Left lobe of liver (tissue), 2 donors: ENCODE results near the gene RALGAPA1. TPM values are rescaled to one million over a fixed set of nuclear protein-coding genes. Genes with fewer than 3 reads are reported as not detected.
"Not testable (repeated sequence)": the region's sequence is repeated elsewhere in the genome, so short reads cannot be mapped to it uniquely, and the experiment has no call there.

Experiments
- ATAC-seq: fragments of 200-7000 bp; cut with Tn5 transposase; one replicate; pipeline ENCODE4 v1.9.1; 2020; ENCODE audit warnings: mild to moderate bottlenecking, moderate library complexity
- DNase-seq: peaks from one replicate; pipeline ENCODE4 v3.0.0-alpha.2; 2020; ENCODE audit warnings: low spot score
- total RNA-seq: library from RNA; stranded (reverse); gene quantifications from one replicate; pipeline ENCODE4 v1.2.1, GENCODE V29; 2021
- donor health status: DM: no; HTN: no; CAD: no; lungs with moderate emphysema.
- donor health status: DM: no; HTN: yes; CAD: no.

RALGAPA1 gene
- total RNA-seq, 1 donor from 2014 or later: 21.1 TPM

DNA sequence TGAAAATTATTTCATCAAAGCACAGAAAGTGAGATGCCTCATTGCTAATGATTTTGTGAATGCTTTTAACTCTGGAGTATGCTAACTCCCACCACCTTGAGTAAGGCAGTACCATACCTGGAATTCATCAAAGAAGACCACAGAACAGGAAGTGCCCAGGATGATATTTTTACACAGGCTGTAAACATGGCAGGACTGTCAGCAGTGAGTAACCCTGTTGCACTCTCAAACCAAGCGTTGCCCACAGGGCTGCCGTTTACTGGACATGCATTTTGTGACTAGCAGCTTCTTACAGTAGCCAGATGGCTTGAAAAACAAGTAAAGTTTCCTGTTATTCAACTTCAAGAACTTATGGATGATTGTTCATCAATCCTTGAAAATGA is 42.4 kb downstream of the RALGAPA1 start:
- no peak for ATAC-seq
- no peak for DNase-seq

- no peak for DNase-seq
- ATAC-seq: no peak
These were observed 42.9 kb downstream of the RALGAPA1 start for GRCh38 chr14:35766036-35766699.

DNA sequence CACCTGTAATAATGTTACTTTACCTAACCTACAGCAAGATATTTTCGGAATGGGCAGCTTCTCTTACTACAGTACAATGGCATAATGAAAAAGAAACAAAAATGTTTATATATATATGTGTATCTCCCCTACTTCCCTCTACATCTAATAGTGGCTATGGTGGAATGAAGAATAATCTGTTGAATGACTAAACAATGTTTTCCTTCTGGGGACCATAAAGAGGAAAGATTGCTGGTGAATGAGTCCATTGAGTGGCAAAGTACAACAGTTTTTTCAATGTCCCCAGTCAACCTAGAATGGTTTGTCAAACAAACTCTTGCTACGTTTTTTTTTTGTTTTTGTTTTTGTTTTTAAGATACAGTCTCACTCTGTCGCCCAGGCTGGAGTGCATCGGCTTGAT is 47.2 kb downstream of the RALGAPA1 start:
- DNase-seq: no peak
- no peak for ATAC-seq

DNA sequence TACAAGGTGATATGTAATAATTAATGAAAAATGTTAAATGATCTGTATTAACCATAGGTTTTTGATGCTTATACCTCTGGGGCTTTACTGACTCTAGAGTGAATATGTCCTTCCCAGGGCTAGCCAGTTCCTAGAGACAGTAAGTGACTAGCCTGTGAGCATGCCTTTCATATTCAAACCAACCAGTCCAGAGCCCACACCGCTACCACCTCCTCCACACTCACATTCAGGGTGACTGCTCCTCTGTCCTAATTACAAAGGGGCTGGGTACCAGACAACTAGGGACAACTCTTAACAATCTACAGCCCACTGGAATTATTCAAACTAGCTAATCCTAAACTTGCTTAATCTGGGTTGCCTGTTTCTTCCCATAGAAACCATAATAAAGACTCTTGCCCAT is 49.0 kb downstream of the RALGAPA1 start:
- ATAC-seq (no peak), DNase-seq (no peak)

- ATAC-seq: no peak
- DNase-seq: no peak
These were observed 50.5 kb downstream of the RALGAPA1 start for GRCh38 chr14:35758523-35759129.

GRCh38 chr14:35754671-35755070 is 54.4 kb downstream of the RALGAPA1 start:
- DNase-seq (no peak), ATAC-seq (no peak)

GRCh38 chr14:35752380-35752779 is 56.7 kb downstream of the RALGAPA1 start:
- ATAC-seq (no peak), DNase-seq (no peak)

DNA sequence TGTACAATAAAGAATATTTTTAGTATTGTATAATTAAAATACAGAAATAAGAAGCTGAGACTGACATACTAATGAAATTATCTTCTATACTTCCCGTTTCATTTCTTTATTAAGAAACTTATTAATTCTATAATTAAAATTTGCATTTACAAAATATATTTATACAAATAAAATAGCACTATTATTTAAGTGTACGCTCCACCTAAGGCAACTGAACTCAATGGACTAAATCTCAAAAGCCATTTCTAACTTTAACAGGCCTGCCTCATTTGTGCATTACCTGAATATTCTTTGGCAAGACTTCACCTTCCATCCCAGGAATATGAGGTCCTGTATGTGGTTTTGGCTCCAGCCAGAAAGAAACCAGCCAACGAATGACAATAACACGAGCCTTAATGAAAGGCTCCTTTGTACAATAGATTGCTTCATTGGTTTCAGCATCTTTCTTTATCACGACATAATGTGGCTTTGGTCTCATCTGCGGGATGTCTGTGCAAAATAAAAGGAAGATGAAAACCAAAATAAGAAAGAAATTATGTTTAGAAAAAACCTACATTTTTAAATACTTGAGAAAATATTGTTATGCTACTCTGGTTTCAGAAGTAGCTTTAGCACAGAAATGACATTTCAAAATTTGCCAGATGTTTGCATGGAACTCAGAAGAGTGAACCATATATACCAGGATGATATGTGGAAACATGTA is 58.7 kb downstream of the RALGAPA1 start:
- ATAC-seq (no peak), DNase-seq (no peak)

GRCh38 chr14:35747379-35747778 is 61.7 kb downstream of the RALGAPA1 start:
- DNase-seq (no peak), ATAC-seq (no peak)

DNA sequence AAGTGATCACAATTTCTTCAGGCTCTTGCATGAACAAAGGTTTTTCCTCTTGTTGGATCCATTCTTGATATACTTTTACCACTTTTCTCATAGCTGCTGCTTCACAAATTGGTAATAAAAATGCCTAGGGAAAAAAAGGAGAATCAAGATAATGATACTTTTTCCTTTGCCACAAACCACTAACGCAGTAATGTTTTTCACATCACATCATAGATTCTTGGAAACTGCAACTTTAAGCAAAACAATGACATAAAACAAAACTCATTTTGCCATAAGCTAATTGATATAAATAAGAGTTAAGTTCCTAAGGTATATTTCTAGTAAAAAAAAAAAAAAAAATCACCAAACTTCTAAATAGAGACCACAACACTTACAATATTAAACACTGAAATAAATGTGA is 66.7 kb downstream of the RALGAPA1 start:
- no peak for ATAC-seq
- DNase-seq: no peak

DNA sequence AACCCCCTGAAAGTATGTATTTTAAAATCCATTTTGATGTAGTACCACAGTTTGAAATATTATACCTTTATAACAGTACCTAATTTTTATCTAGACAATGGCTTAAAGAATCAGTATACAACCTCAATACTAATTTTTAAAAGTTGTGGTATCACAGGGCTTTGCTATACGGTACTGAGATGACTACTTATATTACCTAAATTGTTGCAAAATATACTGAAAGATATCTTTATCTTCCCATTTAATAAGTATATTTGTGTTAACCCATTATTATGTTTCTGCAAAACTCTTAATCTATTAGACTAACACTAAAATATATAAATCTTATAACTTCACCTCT is 67.1 kb downstream of the RALGAPA1 start:
- ATAC-seq (no peak), DNase-seq (no peak)

- ATAC-seq (no peak), DNase-seq (no peak)
These were observed 67.6 kb downstream of the RALGAPA1 start for GRCh38 chr14:35741345-35742031.

GRCh38 chr14:35740215-35740614 is 68.9 kb downstream of the RALGAPA1 start:
- ATAC-seq: no peak
- DNase-seq: no peak

- not testable (repeated sequence) for ATAC-seq, DNase-seq
These were observed 73.9 kb downstream of the RALGAPA1 start for GRCh38 chr14:35735163-35735562.

DNA sequence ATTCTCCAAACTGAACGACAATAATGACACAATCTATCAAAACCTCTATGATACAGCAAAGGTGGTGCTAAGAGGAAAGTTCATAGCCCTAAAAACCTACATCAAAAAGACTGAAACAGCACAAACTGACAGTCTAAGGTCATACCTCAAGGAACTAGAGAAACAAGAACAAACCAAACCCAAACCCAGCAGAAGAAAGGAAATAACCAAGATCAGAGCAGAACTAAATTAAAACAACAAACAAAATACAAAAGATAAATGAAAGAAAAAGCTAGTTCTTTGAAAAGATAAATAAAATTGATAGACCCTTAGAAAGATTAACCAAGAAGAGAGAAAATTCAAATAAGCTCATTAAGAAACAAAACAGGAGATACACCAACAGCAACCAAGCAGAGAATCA is 75.6 kb downstream of the RALGAPA1 start:
- not testable (repeated sequence) for ATAC-seq, DNase-seq

DNA sequence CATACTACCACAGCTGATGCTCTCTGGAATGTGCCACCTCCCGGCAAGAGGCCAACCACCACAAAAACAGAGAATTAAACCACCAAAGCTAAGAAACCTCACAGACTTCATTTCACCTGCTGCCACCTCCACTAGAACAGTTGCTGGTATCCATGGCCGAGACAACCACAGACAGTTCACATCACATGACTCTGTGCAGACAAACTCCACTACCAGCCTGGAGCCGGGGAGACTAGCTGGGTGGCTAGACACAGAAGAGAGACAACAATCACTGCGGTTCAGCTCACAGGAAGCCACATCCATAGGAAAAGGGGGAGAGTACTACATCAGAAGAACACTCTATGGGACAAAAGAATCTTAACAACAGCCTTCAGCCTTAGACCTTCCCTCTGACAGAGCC is 78.2 kb downstream of the RALGAPA1 start:
- no peak for ATAC-seq
- no peak for DNase-seq

GRCh38 chr14:35727764-35728163 is 81.3 kb downstream of the RALGAPA1 start:
- ATAC-seq: no peak
- no peak for DNase-seq

DNA sequence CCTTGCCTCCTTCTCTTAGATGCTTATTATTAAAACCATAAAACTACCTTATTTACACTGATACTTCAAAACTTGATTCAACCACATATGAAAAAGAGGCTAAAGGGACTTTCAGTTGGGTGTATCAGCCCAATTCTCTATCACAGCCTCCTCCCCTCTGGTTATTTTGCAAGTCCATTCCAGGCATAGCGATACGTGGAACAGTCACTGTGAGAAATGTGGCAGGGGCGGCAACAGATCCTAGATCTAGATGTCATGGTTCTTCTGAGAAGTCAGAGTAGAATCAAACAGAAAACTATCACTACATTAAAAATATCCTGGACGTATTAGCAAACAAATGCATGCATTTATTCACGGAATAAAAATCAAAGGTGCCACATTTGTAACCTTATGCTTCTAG is 83.2 kb downstream of the RALGAPA1 start:
- no peak for ATAC-seq
- no peak for DNase-seq

GRCh38 chr14:35715079-35715478 is 94.0 kb downstream of the RALGAPA1 start:
- ATAC-seq (no peak), DNase-seq (no peak)

DNA sequence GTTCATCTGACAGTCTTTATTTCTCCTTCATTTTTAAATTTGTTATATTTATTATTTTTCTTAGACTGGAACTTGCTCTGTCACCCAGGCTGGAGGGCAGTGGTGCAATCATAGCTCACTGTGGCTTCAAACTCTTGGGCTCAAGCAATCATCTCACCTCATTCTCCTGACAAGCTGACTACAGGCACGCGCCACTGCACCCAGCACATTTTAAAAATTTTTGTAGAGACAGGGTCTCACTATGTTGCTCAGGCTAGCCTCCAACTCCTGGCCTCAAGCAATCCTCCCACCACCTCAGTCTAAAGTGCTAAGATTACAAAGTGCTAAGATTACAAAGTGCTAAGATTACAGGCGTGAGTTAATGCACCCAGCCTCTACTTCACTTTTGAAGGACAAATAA is 96.6 kb downstream of the RALGAPA1 start:
- no peak for DNase-seq
- no peak for ATAC-seq

DNA sequence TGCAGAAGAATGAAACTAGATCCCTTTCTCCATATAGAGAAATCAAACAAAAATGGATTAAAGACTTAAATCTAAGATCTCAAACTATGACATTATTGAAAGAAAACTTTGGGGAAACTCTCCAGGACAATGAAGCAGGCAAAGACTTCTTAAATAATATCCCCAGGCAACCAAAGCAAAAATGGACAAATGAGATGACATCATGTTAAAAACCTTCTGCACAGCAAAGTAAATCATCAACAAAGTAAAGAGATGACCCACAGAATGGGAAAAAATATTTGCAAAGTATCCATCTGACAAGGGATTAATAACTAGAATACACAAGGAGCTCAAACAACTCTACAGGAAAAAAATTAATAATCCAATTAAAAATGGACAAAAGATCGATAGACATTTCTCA is 101.0 kb downstream of the RALGAPA1 start:
- ATAC-seq: no peak

DNA sequence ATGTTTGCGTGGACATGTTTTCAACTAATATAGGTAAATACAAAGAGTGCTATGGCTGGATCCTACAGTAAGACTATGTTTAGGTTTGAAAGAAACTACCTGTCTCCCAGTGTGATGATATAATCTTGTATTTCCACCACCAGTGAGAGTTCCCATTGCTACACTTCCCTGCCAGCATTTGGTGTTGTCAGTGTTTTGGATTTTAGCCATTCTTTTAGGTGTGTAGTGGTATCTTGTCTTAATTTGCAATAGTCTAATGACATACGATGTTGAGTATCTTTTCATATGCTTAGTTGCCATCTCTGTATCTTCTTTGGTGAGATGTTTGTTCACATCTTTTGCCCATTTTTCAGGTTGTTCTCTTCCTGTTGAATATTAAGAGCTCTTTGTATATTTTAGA is 103.5 kb downstream of the RALGAPA1 start:
- no peak for ATAC-seq
- no peak for DNase-seq

More for the DNA sequence above, 101.0 kb downstream of the RALGAPA1 start:
- no peak for DNase-seq
